ENCODE data around the gene BANK1. TPM values are rescaled to one million over a fixed set of nuclear protein-coding genes. Genes with fewer than 3 reads are reported as not detected.

BANK1 gene
- total RNA-seq, 1 donor from 2014 or later = 336 TPM

DNA sequence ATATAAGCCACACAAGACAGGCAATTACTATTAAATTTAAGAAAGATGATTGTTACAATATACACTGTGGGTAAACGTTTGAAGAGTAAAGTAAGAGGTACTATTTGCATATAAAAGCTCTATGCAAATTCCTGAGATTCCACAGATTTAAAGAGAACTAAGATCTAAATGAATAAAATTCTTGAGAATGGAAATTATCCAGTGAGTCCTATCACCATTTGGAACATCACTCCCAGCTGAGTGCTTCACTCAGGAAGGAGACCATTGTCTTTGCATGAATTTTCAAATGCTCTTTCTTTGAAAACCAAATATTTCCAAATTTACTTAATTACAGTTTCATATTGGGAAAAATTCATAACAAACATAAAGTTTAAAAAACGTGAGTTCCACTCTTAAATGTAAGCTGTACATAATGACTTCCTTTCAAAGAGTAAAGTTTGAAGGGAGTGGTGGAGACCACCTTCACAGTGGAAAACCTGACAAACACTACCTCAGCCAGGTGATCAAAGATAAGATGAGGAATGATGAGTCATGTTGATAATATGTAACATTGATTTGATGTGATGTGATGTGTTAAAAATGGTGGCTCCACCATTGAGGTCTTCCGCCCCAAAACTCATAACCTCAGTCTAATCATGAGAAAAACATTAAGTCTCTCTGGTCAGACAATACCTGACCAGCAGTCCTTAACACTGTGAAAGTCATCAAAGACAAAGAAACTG, 159.9 kb downstream of the BANK1 start:
- Mint-ChIP-seq H3K4me1 (peaks cover 62% of the 10 kb centered on the region), H3K4me3 (no peak overlapping the region), H3K36me3 (ENCODE audit: low read depth) (peaks cover 81% of the 10 kb centered on the region), H3K9me3 (no peaks in the 10 kb centered on the region), H3K27me3 (no peaks in the 10 kb centered on the region), H3K27ac (peak overlapping the region; percentile 76)
- DNase-seq (no peak), ATAC-seq (ENCODE audit: low read depth) (no peak)
- POLR2A ChIA-PET = interaction anchor here (0.6 kb wide), 1 partner anchor 111 kb away, joined by 5 read pairs; no protein-coding TSS in a partner anchor
- CTCF ChIA-PET = interaction anchor here (0.9 kb wide), 1 partner anchor 220 kb away, joined by 3 read pairs; no protein-coding TSS in a partner anchor
- TF ChIP-seq, protein P1, sequence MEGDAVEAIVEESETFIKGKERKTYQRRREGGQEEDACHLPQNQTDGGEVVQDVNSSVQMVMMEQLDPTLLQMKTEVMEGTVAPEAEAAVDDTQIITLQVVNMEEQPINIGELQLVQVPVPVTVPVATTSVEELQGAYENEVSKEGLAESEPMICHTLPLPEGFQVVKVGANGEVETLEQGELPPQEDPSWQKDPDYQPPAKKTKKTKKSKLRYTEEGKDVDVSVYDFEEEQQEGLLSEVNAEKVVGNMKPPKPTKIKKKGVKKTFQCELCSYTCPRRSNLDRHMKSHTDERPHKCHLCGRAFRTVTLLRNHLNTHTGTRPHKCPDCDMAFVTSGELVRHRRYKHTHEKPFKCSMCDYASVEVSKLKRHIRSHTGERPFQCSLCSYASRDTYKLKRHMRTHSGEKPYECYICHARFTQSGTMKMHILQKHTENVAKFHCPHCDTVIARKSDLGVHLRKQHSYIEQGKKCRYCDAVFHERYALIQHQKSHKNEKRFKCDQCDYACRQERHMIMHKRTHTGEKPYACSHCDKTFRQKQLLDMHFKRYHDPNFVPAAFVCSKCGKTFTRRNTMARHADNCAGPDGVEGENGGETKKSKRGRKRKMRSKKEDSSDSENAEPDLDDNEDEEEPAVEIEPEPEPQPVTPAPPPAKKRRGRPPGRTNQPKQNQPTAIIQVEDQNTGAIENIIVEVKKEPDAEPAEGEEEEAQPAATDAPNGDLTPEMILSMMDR (IDR thresholded peaks at IDR 0.05) = no peak
- intact Hi-C loops (cut with micrococcal nuclease) = no loop called here

DNA sequence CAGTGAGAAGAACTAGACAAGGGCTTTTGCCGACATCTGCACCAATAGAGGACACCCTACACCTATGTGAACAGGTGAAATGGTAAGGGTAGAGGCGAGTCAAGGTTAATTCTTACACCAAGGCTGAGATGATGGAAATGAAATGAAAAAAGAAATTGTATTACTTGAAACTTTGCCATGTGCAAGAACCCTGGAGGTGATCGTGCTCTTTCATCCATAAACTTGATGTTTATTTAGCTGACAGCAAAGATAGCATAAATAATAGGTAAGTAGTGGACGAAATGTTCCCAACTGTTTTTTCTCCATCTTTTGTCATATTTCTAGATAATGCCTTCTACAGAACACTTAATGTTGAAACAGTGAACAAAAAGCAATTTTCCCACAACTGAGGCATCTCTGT, 162.5 kb downstream of the BANK1 start:
- Mint-ChIP-seq H3K27ac (peak overlapping the region; percentile 37), H3K4me3 (no peak overlapping the region), H3K4me1 (peaks cover 48% of the 10 kb centered on the region), H3K9me3 (no peaks in the 10 kb centered on the region), H3K27me3 (no peaks in the 10 kb centered on the region), H3K36me3 (ENCODE audit: low read depth) (peaks cover 77% of the 10 kb centered on the region)
- CTCF ChIA-PET = no interaction called here
- DNase-seq (no peak), ATAC-seq (ENCODE audit: low read depth) (no peak)
- intact Hi-C loops (cut with micrococcal nuclease) = no loop called here
- TF ChIP-seq, protein P1 (IDR thresholded peaks at IDR 0.05) = no peak
- POLR2A ChIA-PET = no interaction called here

DNA sequence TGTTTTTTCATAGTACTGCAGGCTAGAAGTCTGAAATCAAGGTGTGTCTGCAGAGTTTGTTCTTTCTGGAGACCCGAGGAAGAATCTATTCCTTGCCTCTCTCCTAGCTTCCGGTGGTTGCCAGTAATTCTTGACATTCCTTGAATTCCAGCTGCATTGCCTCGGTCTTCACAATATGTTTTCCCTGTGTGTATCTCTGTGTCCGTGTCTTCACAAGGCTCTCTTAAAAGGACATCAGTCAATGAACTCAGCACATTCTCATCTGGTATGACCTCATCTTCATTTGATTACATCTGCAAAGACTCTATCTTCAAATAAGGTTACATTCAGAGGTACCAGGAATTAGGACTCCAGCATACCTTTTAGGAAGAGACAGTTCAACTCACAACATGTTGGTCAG, 163.4 kb downstream of the BANK1 start:
- TF ChIP-seq, protein P1 (IDR thresholded peaks at IDR 0.05) = no peak
- CTCF ChIA-PET = no interaction called here
- no peak for DNase-seq
- Mint-ChIP-seq H3K9me3 (no peaks in the 10 kb centered on the region), H3K27ac (peak overlapping the region; percentile 83), H3K4me1 (peaks cover 47% of the 10 kb centered on the region), H3K4me3 (no peak overlapping the region), H3K36me3 (ENCODE audit: low read depth) (peaks cover 80% of the 10 kb centered on the region), H3K27me3 (no peaks in the 10 kb centered on the region)
- ATAC-seq (ENCODE audit: low read depth) = no peak
- POLR2A ChIA-PET = interaction anchor here (0.6 kb wide), 1 partner anchor 127 kb away, joined by 4 read pairs; no protein-coding TSS in a partner anchor
- intact Hi-C loops (cut with micrococcal nuclease) = no loop called here

DNA sequence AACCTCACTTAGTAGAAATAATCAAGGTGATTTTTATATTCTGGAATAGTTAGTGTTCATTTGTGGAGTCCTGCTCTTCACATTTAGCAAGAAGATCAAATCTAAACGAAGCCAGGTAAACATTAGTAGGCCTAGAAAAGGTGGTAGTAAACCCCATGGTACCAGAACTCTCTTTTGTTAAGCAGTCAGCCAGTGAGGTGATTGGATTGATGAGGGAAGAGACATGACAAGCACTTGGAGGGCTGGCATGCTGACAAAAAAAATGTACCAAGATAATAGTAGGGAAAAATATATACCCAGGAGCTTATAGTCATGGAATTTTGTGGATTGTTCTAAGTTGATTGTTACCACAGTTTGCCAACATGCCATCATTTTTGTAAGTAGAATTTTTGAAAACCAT, 163.8 kb downstream of the BANK1 start:
- peaks cover 43% of the 10 kb centered on the region for H3K4me1 Mint-ChIP-seq
- H3K27ac Mint-ChIP-seq = peak overlapping the region; percentile 83
- POLR2A ChIA-PET = interaction anchor here (0.6 kb wide), 1 partner anchor 127 kb away, joined by 4 read pairs; no protein-coding TSS in a partner anchor
- DNase-seq (no peak), ATAC-seq (ENCODE audit: low read depth) (no peak)
- CTCF ChIA-PET = no interaction called here
- TF ChIP-seq, protein P1 (IDR thresholded peaks at IDR 0.05) = no peak
- no peak overlapping the region for H3K4me3 Mint-ChIP-seq
- peaks cover 80% of the 10 kb centered on the region for H3K36me3 Mint-ChIP-seq (ENCODE audit: low read depth)
- intact Hi-C loops (cut with micrococcal nuclease) = no loop called here
- no peaks in the 10 kb centered on the region for H3K27me3 Mint-ChIP-seq
- H3K9me3 Mint-ChIP-seq = no peaks in the 10 kb centered on the region

DNA sequence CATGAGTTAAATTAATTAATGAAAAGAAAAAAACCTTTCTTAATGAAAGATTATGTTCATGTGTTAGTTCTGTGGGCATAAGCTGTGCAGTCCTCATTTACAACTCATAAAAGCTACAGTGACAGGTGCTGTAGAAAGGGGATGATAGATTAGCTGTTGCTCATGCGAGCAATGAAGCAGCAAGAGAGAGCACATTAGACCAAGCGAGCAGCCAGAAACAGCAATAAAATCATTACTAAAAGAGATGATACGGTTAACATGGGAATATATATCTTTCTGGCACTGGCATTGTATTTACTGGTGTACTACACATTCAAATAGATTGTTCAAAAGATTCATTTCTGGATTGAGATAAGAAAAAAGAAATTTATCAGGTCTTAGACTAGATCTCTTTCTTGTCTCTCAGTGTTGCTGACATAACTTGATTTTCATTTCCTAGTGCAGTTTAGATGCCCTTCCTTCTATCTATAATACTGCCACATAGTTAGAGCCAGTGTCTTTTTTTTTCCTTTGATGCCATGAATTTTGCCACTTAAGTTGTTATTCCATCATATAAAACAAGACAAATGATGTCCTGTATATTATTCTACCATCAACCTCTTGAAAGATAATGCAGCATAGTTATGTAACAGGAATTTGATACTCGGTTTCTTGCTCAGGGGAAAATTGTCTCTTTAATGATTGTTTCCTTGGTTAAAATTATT, 164.6 kb downstream of the BANK1 start:
- intact Hi-C loops (cut with micrococcal nuclease) = no loop called here
- ChIA-PET POLR2A (no interaction called here), CTCF (no interaction called here)
- TF ChIP-seq, protein P1 (IDR thresholded peaks at IDR 0.05) = no peak
- H3K4me1 Mint-ChIP-seq = peaks cover 44% of the 10 kb centered on the region
- peak overlapping the region; percentile 83 for H3K27ac Mint-ChIP-seq
- H3K36me3 Mint-ChIP-seq (ENCODE audit: low read depth) = peaks cover 78% of the 10 kb centered on the region
- no peak overlapping the region for H3K4me3 Mint-ChIP-seq
- H3K27me3 Mint-ChIP-seq = no peaks in the 10 kb centered on the region
- no peaks in the 10 kb centered on the region for H3K9me3 Mint-ChIP-seq
- DNase-seq = no peak
- peak; percentile 66 for ATAC-seq (ENCODE audit: low read depth)

Measured in activated B cell treated with CpG ODN at 0.5 μM for 24 hours (primary cell).